PC-3 (cell line): ENCODE measurements around the gene WNT4. TPM values are rescaled to one million over a fixed set of nuclear protein-coding genes. Genes with fewer than 3 reads are reported as not detected.

Experiments used
- ATAC-seq: fragments of 200-7000 bp; cut with Tn5 transposase; 2 replicates; pipeline ENCODE4 v1.9.1; 2020; ENCODE audit warnings: mild to moderate bottlenecking, moderate library complexity
- BruUV-seq: library from RNA; stranded (reverse); fragments of 400-500 nt; replicated peaks from 2 replicates; lab custom pipeline; 2021; lab: Mats Ljungman, UMichigan
- CTCF ChIA-PET: fragments of 300-600 bp; sonication (Branson Sonifier 250); formaldehyde crosslinking; loops from one replicate; lab custom pipeline; 2022; ENCODE audit warnings: antibody characterized with exemption; lab: Charles Lee
- POLR2A ChIA-PET: fragments of 300-600 bp; sonication (Branson Sonifier 250); formaldehyde crosslinking; loops from one replicate; lab custom pipeline; 2022; ENCODE audit warnings: antibody characterized with exemption; ENCODE audit not compliant: unreplicated experiment; lab: Charles Lee
- DNase-seq: peaks from one replicate; pipeline ENCODE4 v3.0.0-alpha.2; 2015
- H2AFZ ChIP-seq: fragments of 300-600 bp; sonication (generic); 2 replicates; pipeline ENCODE4 v1.6.0; 2016; ENCODE audit warnings: antibody characterized with exemption, low read length
- H3F3A ChIP-seq: fragments of 300-600 bp; sonication (generic); one replicate; pipeline ENCODE4 v1.6.0; 2017; ENCODE audit warnings: antibody characterized with exemption, low read length, control low read depth, mild to moderate bottlenecking; ENCODE audit not compliant: unreplicated experiment
- H3K27ac ChIP-seq: fragments of 300-600 bp; sonication (generic); 2 replicates; pipeline ENCODE4 v1.5.1; 2016; ENCODE audit warnings: mild to moderate bottlenecking, low read length
- H3K27me3 ChIP-seq: fragments of 300-600 bp; sonication (generic); 2 replicates; pipeline ENCODE4 v1.6.1; 2016; ENCODE audit warnings: low read length, mixed read lengths
- H3K36me3 ChIP-seq: fragments of 300-600 bp; sonication (generic); 2 replicates; pipeline ENCODE4 v1.6.1; 2016; ENCODE audit warnings: low read depth, mixed run types, low read length, mixed read lengths
- H3K4me1 ChIP-seq: fragments of 300-600 bp; sonication (generic); 2 replicates; pipeline ENCODE4 v1.5.1; 2016; ENCODE audit warnings: low read length; ENCODE audit not compliant: insufficient read depth
- H3K4me2 ChIP-seq: fragments of 300-600 bp; sonication (generic); 2 replicates; pipeline ENCODE4 v1.6.0; 2016; ENCODE audit warnings: low read length
- H3K4me3 ChIP-seq: fragments of 300-600 bp; sonication (generic); 2 replicates; pipeline ENCODE4 v1.5.1; 2016; ENCODE audit warnings: mild to moderate bottlenecking, low read length, mixed read lengths
- H3K79me2 ChIP-seq: fragments of 300-600 bp; sonication (generic); 2 replicates; pipeline ENCODE4 v1.6.1; 2017; ENCODE audit warnings: low read length, mixed read lengths
- H3K9ac ChIP-seq: fragments of 300-600 bp; sonication (generic); 2 replicates; pipeline ENCODE4 v1.6.0; 2016; ENCODE audit warnings: mild to moderate bottlenecking, low read length
- H3K9me2 ChIP-seq: fragments of 300-600 bp; sonication (generic); replicated peaks from 2 replicates; pipeline ENCODE4 v1.6.1; 2016; ENCODE audit warnings: mixed run types, low read length, mixed read lengths
- H3K9me3 ChIP-seq: fragments of 300-600 bp; sonication (generic); 2 replicates; pipeline ENCODE4 v1.6.1; 2016; ENCODE audit warnings: low read length, mixed read lengths
- H4K20me1 ChIP-seq: fragments of 300-600 bp; sonication (generic); 2 replicates; pipeline ENCODE4 v1.6.1; 2016; ENCODE audit warnings: low read length, mixed read lengths
- EZH2 ChIP-seq: fragments of 300-600 bp; sonication (generic); IDR thresholded peaks from one replicate; pipeline ENCODE4 v1.6.1; 2017; ENCODE audit warnings: antibody characterized with exemption, mild to moderate bottlenecking, low read length; ENCODE audit not compliant: unreplicated experiment
- EZH2phosphoT487 ChIP-seq: fragments of 300-600 bp; sonication (generic); IDR thresholded peaks from 2 replicates; pipeline ENCODE4 v1.6.1; 2018; ENCODE audit warnings: mild to moderate bottlenecking, antibody characterized with exemption, low read length, borderline replicate concordance
- intact Hi-C: fragments of 100-400 bp; cut with micrococcal nuclease; formaldehyde crosslinking; loops from 2 replicates; pipeline ENCODE4 v1.9.0; 2023
- total RNA-seq: library from RNA; depleted of rRNA; stranded (reverse); fragments of >200 nt; gene quantifications from 2 replicates; pipeline ENCODE4 v1.2.3, GENCODE V29; 2014
- TF ChIP-seq, protein P1 (sequence below): fragments of 300-600 bp; sonication (generic); conservative IDR thresholded peaks from 2 replicates; pipeline ENCODE4 v1.5.1; 2017; ENCODE audit warnings: antibody characterized with exemption, low read depth, mild to moderate bottlenecking, low read length

The WNT4 gene
- total RNA-seq, 1 experiment from 2014 or later, result 0.51 TPM

GRCh38 chr1:22101199-22101598 lies 41.7 kb downstream of the WNT4 start:
- peaks cover 2% of the 10 kb centered on the region for H3F3A ChIP-seq
- H3K9ac ChIP-seq, result no peak overlapping the region
- H3K4me1 ChIP-seq, result no peaks in the 10 kb centered on the region
- ChIA-PET CTCF (no interaction called here), POLR2A (interaction anchor here (0.6 kb wide), 1 partner anchor 48 kb away, joined by 3 read pairs; no protein-coding TSS in a partner anchor)
- no peaks in the 10 kb centered on the region for H3K9me2 ChIP-seq
- intact Hi-C loops, result no loop called here
- H3K27me3 ChIP-seq, result no peaks in the 10 kb centered on the region
- H3K27ac ChIP-seq, result no peak overlapping the region
- peaks cover 17% of the 10 kb centered on the region; the same call in 1 of the 2 replicates for H3K79me2 ChIP-seq
- DNase-seq, result no peak
- H3K4me2 ChIP-seq, result no peak overlapping the region
- BruUV-seq, result no TSS peak
- H3K4me3 ChIP-seq, result no peak overlapping the region
- H2AFZ ChIP-seq, result no peak overlapping the region
- no peak for ATAC-seq
- peaks cover 33% of the 10 kb centered on the region for H3K36me3 ChIP-seq
- TF ChIP-seq, protein P1, sequence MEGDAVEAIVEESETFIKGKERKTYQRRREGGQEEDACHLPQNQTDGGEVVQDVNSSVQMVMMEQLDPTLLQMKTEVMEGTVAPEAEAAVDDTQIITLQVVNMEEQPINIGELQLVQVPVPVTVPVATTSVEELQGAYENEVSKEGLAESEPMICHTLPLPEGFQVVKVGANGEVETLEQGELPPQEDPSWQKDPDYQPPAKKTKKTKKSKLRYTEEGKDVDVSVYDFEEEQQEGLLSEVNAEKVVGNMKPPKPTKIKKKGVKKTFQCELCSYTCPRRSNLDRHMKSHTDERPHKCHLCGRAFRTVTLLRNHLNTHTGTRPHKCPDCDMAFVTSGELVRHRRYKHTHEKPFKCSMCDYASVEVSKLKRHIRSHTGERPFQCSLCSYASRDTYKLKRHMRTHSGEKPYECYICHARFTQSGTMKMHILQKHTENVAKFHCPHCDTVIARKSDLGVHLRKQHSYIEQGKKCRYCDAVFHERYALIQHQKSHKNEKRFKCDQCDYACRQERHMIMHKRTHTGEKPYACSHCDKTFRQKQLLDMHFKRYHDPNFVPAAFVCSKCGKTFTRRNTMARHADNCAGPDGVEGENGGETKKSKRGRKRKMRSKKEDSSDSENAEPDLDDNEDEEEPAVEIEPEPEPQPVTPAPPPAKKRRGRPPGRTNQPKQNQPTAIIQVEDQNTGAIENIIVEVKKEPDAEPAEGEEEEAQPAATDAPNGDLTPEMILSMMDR, result no peak
- TF ChIP-seq EZH2 (no peak), EZH2phosphoT487 (no peak)
- H4K20me1 ChIP-seq, result peaks cover 17% of the 10 kb centered on the region; the same call in 1 of the 2 replicates
- no peaks in the 10 kb centered on the region for H3K9me3 ChIP-seq

- Histone ChIP-seq H3K9me3 (no peaks in the 10 kb centered on the region), H3K27me3 (no peaks in the 10 kb centered on the region), H3K4me3 (no peak overlapping the region), H3K36me3 (peaks cover 29% of the 10 kb centered on the region), H3K27ac (no peak overlapping the region), H4K20me1 (peaks cover 9% of the 10 kb centered on the region; the same call in 1 of the 2 replicates), H2AFZ (no peak overlapping the region), H3K4me2 (no peak overlapping the region), H3K79me2 (peaks cover 16% of the 10 kb centered on the region; the same call in 1 of the 2 replicates), H3K9ac (no peak overlapping the region), H3K4me1 (no peaks in the 10 kb centered on the region), H3F3A (peaks cover 2% of the 10 kb centered on the region), H3K9me2 (no peaks in the 10 kb centered on the region)
- ATAC-seq, result no peak
- intact Hi-C loops, result no loop called here
- no peak for DNase-seq
- ChIA-PET CTCF (no interaction called here), POLR2A (no interaction called here)
- TF ChIP-seq, protein P1, result no peak
- no peak for TF ChIP-seq EZH2
- no peak for TF ChIP-seq EZH2phosphoT487
- no TSS peak for BruUV-seq
Observed at GRCh38 chr1:22100168-22100567, 42.7 kb downstream of the WNT4 start.

- Histone ChIP-seq H3K27ac (no peak overlapping the region), H3K36me3 (peaks cover 36% of the 10 kb centered on the region), H3K4me2 (no peak overlapping the region), H3K9me3 (no peaks in the 10 kb centered on the region), H3K79me2 (peaks cover 26% of the 10 kb centered on the region; the same call in 1 of the 2 replicates), H3K4me1 (no peaks in the 10 kb centered on the region), H3K4me3 (no peak overlapping the region), H2AFZ (no peak overlapping the region), H3K27me3 (no peaks in the 10 kb centered on the region), H3F3A (peaks cover 2% of the 10 kb centered on the region), H3K9ac (no peak overlapping the region), H4K20me1 (peaks cover 14% of the 10 kb centered on the region), H3K9me2 (no peaks in the 10 kb centered on the region)
- ATAC-seq, result no peak
- no TSS peak for BruUV-seq
- intact Hi-C loops, result no loop called here
- DNase-seq, result no peak
- TF ChIP-seq EZH2 (no peak), EZH2phosphoT487 (no peak)
- TF ChIP-seq, protein P1, result no peak
- ChIA-PET POLR2A (no interaction called here), CTCF (no interaction called here)
Observed at GRCh38 chr1:22098752-22099151, 44.1 kb downstream of the WNT4 start.
